ENCODE measurements around the gene HOXB1. TPM values are rescaled to one million over a fixed set of nuclear protein-coding genes. Genes with fewer than 3 reads are reported as not detected.

HOXB1 gene
- total and polyA plus RNA-seq, 2 of the 8 experiments (the other 6 are each of a cell fraction or from before 2014, with no cell fraction given) = not detected

DNA sequence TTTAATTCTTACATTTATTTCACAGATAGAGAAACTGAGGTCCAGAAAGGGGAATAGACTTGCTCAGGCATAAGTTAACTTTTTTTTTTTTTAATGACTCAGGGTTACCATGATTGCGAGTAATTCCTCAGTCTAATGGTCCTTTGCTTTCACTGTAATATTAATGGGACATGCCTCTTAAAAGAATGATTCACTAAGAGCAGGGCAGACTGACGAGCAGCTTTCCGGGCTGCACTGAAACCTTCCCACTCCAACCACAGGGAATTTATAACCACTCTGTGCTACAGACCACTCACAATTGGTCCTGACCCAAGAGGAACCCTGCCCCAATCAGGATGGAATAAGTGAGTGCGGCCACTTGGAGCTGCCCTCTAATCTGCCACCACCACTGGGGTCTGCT lies 8.4 kb upstream of the HOXB1 start:
- DNase-seq (ENCODE audit: low read depth in 1 of 2, low spot score in 2 of 2) (no peak), FAIRE-seq (no peak)
- H4K5ac ChIP-seq (ENCODE audit: insufficient read length, low read depth, low read length) = no peak overlapping the region
- peaks cover 0 to 3% (median 0%) of the 10 kb centered on the region in 4 experiments; a peak in 1 of 8 replicates for H3K36me3 ChIP-seq (ENCODE audit: control insufficient read depth in 2 of 4, insufficient read depth in 4 of 4, low read length in 3 of 4)
- no peak overlapping the region for H2BK120ac ChIP-seq (replicated peaks; ENCODE audit: low read depth, low read length)
- H3K79me2 ChIP-seq (ENCODE audit: control insufficient read depth in 1 of 2, insufficient read depth in 2 of 2, low read length in 2 of 2) = no peaks in the 10 kb centered on the region
- no peak overlapping the region for H3K18ac ChIP-seq (ENCODE audit: extremely low read depth, low read length)
- H3K4ac ChIP-seq (replicated peaks; ENCODE audit: insufficient read length, low read depth, low read length) = no peak overlapping the region
- H2AFZ ChIP-seq (ENCODE audit: low read length) = no peak overlapping the region
- H3K56ac ChIP-seq (replicated peaks; ENCODE audit: insufficient read length, low read depth, low read length) = no peak overlapping the region
- no peaks in the 10 kb centered on the region for H4K20me1 ChIP-seq (replicated peaks in 1 of 2; ENCODE audit: control insufficient read depth in 1 of 2, insufficient read depth in 2 of 2, low read length in 2 of 2)
- H3K4me3 ChIP-seq (ENCODE audit: extremely low read depth in 1 of 4, insufficient read depth in 2 of 4, low read depth in 3 of 4, low read length in 4 of 4) = no peak overlapping the region
- 87% methylated on average over 4 of the region's 4 CpGs; no CpG with 5 or more reads in 1 of the 2 experiments for WGBS, 2 experiments (ENCODE audit: extremely low coverage in 1 of 2, insufficient coverage in 1 of 2, insufficient read length in 1 of 2, insufficient replicate concordance in 2 of 2, low coverage in 1 of 2, low lambda C conversion rate in 2 of 2, missing lambda C conversion rate in 1 of 2)
- ChIA-PET POLR2A (ENCODE audit: partially characterized antibody) (interaction anchor here (1.5 kb wide), 1 partner anchor 10 kb away, joined by 5 read pairs; no protein-coding TSS in a partner anchor), CTCF (ENCODE audit: partially characterized antibody) (interaction anchor here (0.6 to 3.4 kb wide), 3 partner anchors 38 to 621 kb away, joined by 3 to 14 read pairs (median 5); no protein-coding TSS in a partner anchor)
- no peak overlapping the region for H2BK12ac ChIP-seq (ENCODE audit: low read depth, low read length)
- no peak overlapping the region for H2BK20ac ChIP-seq (ENCODE audit: low read length)
- H3K4me1 ChIP-seq (replicated peaks in 1 of 4; ENCODE audit: control insufficient read depth in 3 of 4, insufficient read depth in 4 of 4, low read length in 3 of 4) = peaks cover 0 to 11% (median 8%) of the 10 kb centered on the region in 4 experiments; a peak in 6 of 7 replicates
- no peak overlapping the region for H3K14ac ChIP-seq (ENCODE audit: insufficient read length)
- H3K79me1 ChIP-seq (ENCODE audit: low read depth, low read length) = no peaks in the 10 kb centered on the region
- no peak overlapping the region for H2BK5ac ChIP-seq (ENCODE audit: low read depth, low read length)
- H2AK5ac ChIP-seq (ENCODE audit: low read depth, low read length) = no peak overlapping the region
- H4K8ac ChIP-seq (ENCODE audit: extremely low read depth, insufficient read depth, low read length) = no peak overlapping the region
- no peak overlapping the region for H2BK15ac ChIP-seq (ENCODE audit: low read length)
- no peak overlapping the region for H3K9ac ChIP-seq (replicated peaks in 1 of 4; ENCODE audit: extremely low read depth in 1 of 4, low read depth in 3 of 4, low read length in 3 of 4)
- no peak overlapping the region for H4K91ac ChIP-seq (replicated peaks; ENCODE audit: insufficient read length, low read length)
- H3K4me2 ChIP-seq (ENCODE audit: insufficient read depth in 1 of 2, low read depth in 2 of 2, low read length in 2 of 2) = no peak overlapping the region
- no peaks in the 10 kb centered on the region for H3K9me3 ChIP-seq (ENCODE audit: insufficient read depth in 2 of 2, low read depth in 1 of 2, low read length in 1 of 2)
- no peaks in the 10 kb centered on the region; the same call in 1 of the 2 replicates for H3K23me2 ChIP-seq (ENCODE audit: low read depth, low read length)
- H3K27ac ChIP-seq (ENCODE audit: low read depth, low read length) = no peak overlapping the region
- H3K27me3 ChIP-seq (replicated peaks in 1 of 4; ENCODE audit: control insufficient read depth in 3 of 4, extremely low read depth in 1 of 4, insufficient read depth in 3 of 4, low read length in 3 of 4) = peaks cover 44 to 63% (median 59%) of the 10 kb centered on the region in 4 experiments
- H3K23ac ChIP-seq (ENCODE audit: insufficient read length) = no peak overlapping the region
- TF ChIP-seq SP2 (IDR thresholded peaks at IDR 0.05; ENCODE audit: low read length) (no peak), GTF2F1 (IDR thresholded peaks at IDR 0.05; ENCODE audit: borderline replicate concordance, low read depth, low read length) (no peak), MAFK (IDR thresholded peaks at IDR 0.05; ENCODE audit: low read depth, low read length) (no peak), RAD21 (IDR thresholded peaks at IDR 0.05 in 1 of 2, conservative IDR thresholded peaks at IDR 0.05 in 1 of 2; ENCODE audit: low read depth in 2 of 2, low read length in 2 of 2) (no peak), TEAD4 (IDR thresholded peaks at IDR 0.05; ENCODE audit: low read depth, low read length) (no peak), BACH1 (IDR thresholded peaks at IDR 0.05; ENCODE audit: low read length) (no peak), HDAC2 (IDR thresholded peaks at IDR 0.05; ENCODE audit: borderline replicate concordance in 1 of 2, low read depth in 2 of 2, low read length in 2 of 2) (no peak), NANOG (IDR thresholded peaks at IDR 0.05; ENCODE audit: insufficient read depth, low read depth, low read length, poor library complexity, severe bottlenecking) (no peak), TAF1 (IDR thresholded peaks at IDR 0.05; ENCODE audit: low read depth, low read length) (no peak), ASH2L (IDR thresholded peaks at IDR 0.05; ENCODE audit: low read length) (no peak)
- TF ChIP-seq, protein P1, sequence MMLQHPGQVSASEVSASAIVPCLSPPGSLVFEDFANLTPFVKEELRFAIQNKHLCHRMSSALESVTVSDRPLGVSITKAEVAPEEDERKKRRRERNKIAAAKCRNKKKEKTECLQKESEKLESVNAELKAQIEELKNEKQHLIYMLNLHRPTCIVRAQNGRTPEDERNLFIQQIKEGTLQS (IDR thresholded peaks at IDR 0.05; ENCODE audit: insufficient read depth, low read depth, low read length) = no peak
